ENCODE data around the gene RAB3D.

DNA sequence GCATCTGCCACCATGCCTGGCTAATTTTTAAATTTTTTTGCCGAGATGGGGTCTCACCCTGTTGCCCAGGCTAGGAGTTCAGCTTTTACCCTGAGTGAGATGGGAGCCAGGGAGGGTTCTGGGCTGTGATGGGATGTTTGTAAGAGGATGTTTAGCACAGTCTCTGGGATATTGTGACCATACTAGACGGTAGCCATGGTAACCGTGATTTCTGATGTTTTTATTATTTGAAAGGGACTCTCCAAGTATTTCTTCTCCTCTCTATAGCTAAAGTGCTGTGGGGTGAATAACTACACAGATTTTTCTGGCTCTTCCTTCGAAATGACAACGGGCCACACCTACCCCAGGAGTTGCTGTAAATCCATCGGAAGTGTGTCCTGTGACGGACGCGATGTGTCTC is 33.1 kb downstream of the RAB3D start:
- TF ChIP-seq CTCF (IDR thresholded peaks at IDR 0.05; ENCODE audit: insufficient read depth, low read length) (no peak), POLR2AphosphoS5 (IDR thresholded peaks at IDR 0.05; ENCODE audit: low read depth) (no peak), GABPA (IDR thresholded peaks at IDR 0.05; ENCODE audit: low read depth) (no peak), SPI1 (IDR thresholded peaks at IDR 0.05; ENCODE audit: borderline replicate concordance, low read depth) (no peak)
- TF ChIP-seq, protein P1, sequence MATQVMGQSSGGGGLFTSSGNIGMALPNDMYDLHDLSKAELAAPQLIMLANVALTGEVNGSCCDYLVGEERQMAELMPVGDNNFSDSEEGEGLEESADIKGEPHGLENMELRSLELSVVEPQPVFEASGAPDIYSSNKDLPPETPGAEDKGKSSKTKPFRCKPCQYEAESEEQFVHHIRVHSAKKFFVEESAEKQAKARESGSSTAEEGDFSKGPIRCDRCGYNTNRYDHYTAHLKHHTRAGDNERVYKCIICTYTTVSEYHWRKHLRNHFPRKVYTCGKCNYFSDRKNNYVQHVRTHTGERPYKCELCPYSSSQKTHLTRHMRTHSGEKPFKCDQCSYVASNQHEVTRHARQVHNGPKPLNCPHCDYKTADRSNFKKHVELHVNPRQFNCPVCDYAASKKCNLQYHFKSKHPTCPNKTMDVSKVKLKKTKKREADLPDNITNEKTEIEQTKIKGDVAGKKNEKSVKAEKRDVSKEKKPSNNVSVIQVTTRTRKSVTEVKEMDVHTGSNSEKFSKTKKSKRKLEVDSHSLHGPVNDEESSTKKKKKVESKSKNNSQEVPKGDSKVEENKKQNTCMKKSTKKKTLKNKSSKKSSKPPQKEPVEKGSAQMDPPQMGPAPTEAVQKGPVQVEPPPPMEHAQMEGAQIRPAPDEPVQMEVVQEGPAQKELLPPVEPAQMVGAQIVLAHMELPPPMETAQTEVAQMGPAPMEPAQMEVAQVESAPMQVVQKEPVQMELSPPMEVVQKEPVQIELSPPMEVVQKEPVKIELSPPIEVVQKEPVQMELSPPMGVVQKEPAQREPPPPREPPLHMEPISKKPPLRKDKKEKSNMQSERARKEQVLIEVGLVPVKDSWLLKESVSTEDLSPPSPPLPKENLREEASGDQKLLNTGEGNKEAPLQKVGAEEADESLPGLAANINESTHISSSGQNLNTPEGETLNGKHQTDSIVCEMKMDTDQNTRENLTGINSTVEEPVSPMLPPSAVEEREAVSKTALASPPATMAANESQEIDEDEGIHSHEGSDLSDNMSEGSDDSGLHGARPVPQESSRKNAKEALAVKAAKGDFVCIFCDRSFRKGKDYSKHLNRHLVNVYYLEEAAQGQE (IDR thresholded peaks at IDR 0.05; ENCODE audit: insufficient replicate concordance, low read depth), result no peak

Data from HL-60 (cell line).